ENCODE results near the gene PREX1. TPM values are rescaled to one million over a fixed set of nuclear protein-coding genes. Genes with fewer than 3 reads are reported as not detected.
"Not testable (repeated sequence)": the region's sequence is repeated elsewhere in the genome, so short reads cannot be mapped to it uniquely, and the experiment has no call there.

Gene PREX1
- total RNA-seq (2014; rRNA removed; shearing (Covaris generic)), result 36.0 and 37.6 TPM in 2 replicates

GRCh38 chr20:48827855-48828733 lies at the start of gene PREX1:
Gene PREX1, minus strand, starts transcription at chr20:48827999. Its CDS starts 139 bp downstream, at chr20:48827860.
- Histone ChIP-seq H3K4me3 (ENCODE audit: insufficient read depth, low read depth, low read length) (peak within 1 kb of the TSS; percentile 88), H3K36me3 (replicated peaks; ENCODE audit: control insufficient read depth, insufficient read depth, low read length) (no peaks in the 10 kb centered on the region), H3K27me3 (ENCODE audit: control insufficient read depth, insufficient read depth, low read length) (peaks cover 32% of the 10 kb centered on the region)
- DNase-seq, result peak; percentile 99

- Histone ChIP-seq H3K4me3 (ENCODE audit: insufficient read depth, low read depth, low read length) (no peak overlapping the region), H3K36me3 (replicated peaks; ENCODE audit: control insufficient read depth, insufficient read depth, low read length) (no peaks in the 10 kb centered on the region), H3K27me3 (ENCODE audit: control insufficient read depth, insufficient read depth, low read length) (no peaks in the 10 kb centered on the region)
- no peak for DNase-seq
These were observed 49.5 kb upstream of the PREX1 start for GRCh38 chr20:48877304-48877703.

GRCh38 chr20:48875914-48876240 lies 48.1 kb upstream of the PREX1 start:
- DNase-seq, result no peak
- no peaks in the 10 kb centered on the region for H3K27me3 ChIP-seq (ENCODE audit: control insufficient read depth, insufficient read depth, low read length)
- H3K36me3 ChIP-seq (replicated peaks; ENCODE audit: control insufficient read depth, insufficient read depth, low read length), result no peaks in the 10 kb centered on the region
- no peak overlapping the region for H3K4me3 ChIP-seq (ENCODE audit: insufficient read depth, low read depth, low read length)

GRCh38 chr20:48875233-48875913 lies 47.6 kb upstream of the PREX1 start:
- no peaks in the 10 kb centered on the region for H3K36me3 ChIP-seq (replicated peaks; ENCODE audit: control insufficient read depth, insufficient read depth, low read length)
- no peak overlapping the region for H3K4me3 ChIP-seq (ENCODE audit: insufficient read depth, low read depth, low read length)
- DNase-seq, result no peak
- H3K27me3 ChIP-seq (ENCODE audit: control insufficient read depth, insufficient read depth, low read length), result no peaks in the 10 kb centered on the region

GRCh38 chr20:48869442-48869841 lies 41.6 kb upstream of the PREX1 start:
- not testable (repeated sequence) for H3K4me3 ChIP-seq (ENCODE audit: insufficient read depth, low read depth, low read length); H3K27me3 ChIP-seq (ENCODE audit: control insufficient read depth, insufficient read depth, low read length); H3K36me3 ChIP-seq (replicated peaks; ENCODE audit: control insufficient read depth, insufficient read depth, low read length); DNase-seq

- no peaks in the 10 kb centered on the region for H3K27me3 ChIP-seq (ENCODE audit: control insufficient read depth, insufficient read depth, low read length)
These were observed 39.1 kb upstream of the PREX1 start for GRCh38 chr20:48866936-48867335.

GRCh38 chr20:48864738-48865318 lies 37.0 kb upstream of the PREX1 start:
- DNase-seq, result no peak
- H3K4me3 ChIP-seq (ENCODE audit: insufficient read depth, low read depth, low read length), result no peak overlapping the region
- H3K36me3 ChIP-seq (replicated peaks; ENCODE audit: control insufficient read depth, insufficient read depth, low read length), result no peaks in the 10 kb centered on the region
- no peaks in the 10 kb centered on the region for H3K27me3 ChIP-seq (ENCODE audit: control insufficient read depth, insufficient read depth, low read length)

More at GRCh38 chr20:48866936-48867335, 39.1 kb upstream of the PREX1 start:
- no peak for DNase-seq
- no peak overlapping the region for H3K4me3 ChIP-seq (ENCODE audit: insufficient read depth, low read depth, low read length)
- no peaks in the 10 kb centered on the region for H3K36me3 ChIP-seq (replicated peaks; ENCODE audit: control insufficient read depth, insufficient read depth, low read length)

GRCh38 chr20:48864254-48864653 lies 36.5 kb upstream of the PREX1 start:
- DNase-seq, result no peak
- Histone ChIP-seq H3K27me3 (ENCODE audit: control insufficient read depth, insufficient read depth, low read length) (no peaks in the 10 kb centered on the region), H3K4me3 (ENCODE audit: insufficient read depth, low read depth, low read length) (no peak overlapping the region), H3K36me3 (replicated peaks; ENCODE audit: control insufficient read depth, insufficient read depth, low read length) (no peaks in the 10 kb centered on the region)

GRCh38 chr20:48862279-48862678 lies 34.5 kb upstream of the PREX1 start:
- H3K4me3 ChIP-seq (ENCODE audit: insufficient read depth, low read depth, low read length), result no peak overlapping the region
- H3K27me3 ChIP-seq (ENCODE audit: control insufficient read depth, insufficient read depth, low read length), result no peaks in the 10 kb centered on the region
- H3K36me3 ChIP-seq (replicated peaks; ENCODE audit: control insufficient read depth, insufficient read depth, low read length), result no peaks in the 10 kb centered on the region
- DNase-seq, result no peak

GRCh38 chr20:48861444-48861843 lies 33.6 kb upstream of the PREX1 start:
- H3K4me3 ChIP-seq (ENCODE audit: insufficient read depth, low read depth, low read length), result no peak overlapping the region
- H3K27me3 ChIP-seq (ENCODE audit: control insufficient read depth, insufficient read depth, low read length), result no peaks in the 10 kb centered on the region
- H3K36me3 ChIP-seq (replicated peaks; ENCODE audit: control insufficient read depth, insufficient read depth, low read length), result no peaks in the 10 kb centered on the region
- DNase-seq, result no peak

GRCh38 chr20:48858075-48858790 lies 30.4 kb upstream of the PREX1 start:
- DNase-seq, result no peak
- no peaks in the 10 kb centered on the region for H3K27me3 ChIP-seq (ENCODE audit: control insufficient read depth, insufficient read depth, low read length)
- H3K4me3 ChIP-seq (ENCODE audit: insufficient read depth, low read depth, low read length), result no peak overlapping the region
- no peaks in the 10 kb centered on the region for H3K36me3 ChIP-seq (replicated peaks; ENCODE audit: control insufficient read depth, insufficient read depth, low read length)

GRCh38 chr20:48856130-48856529 lies 28.3 kb upstream of the PREX1 start:
- DNase-seq, result no peak
- Histone ChIP-seq H3K36me3 (replicated peaks; ENCODE audit: control insufficient read depth, insufficient read depth, low read length) (no peaks in the 10 kb centered on the region), H3K27me3 (ENCODE audit: control insufficient read depth, insufficient read depth, low read length) (no peaks in the 10 kb centered on the region), H3K4me3 (ENCODE audit: insufficient read depth, low read depth, low read length) (no peak overlapping the region)

GRCh38 chr20:48855046-48855445 lies 27.2 kb upstream of the PREX1 start:
- Histone ChIP-seq H3K36me3 (replicated peaks; ENCODE audit: control insufficient read depth, insufficient read depth, low read length) (no peaks in the 10 kb centered on the region), H3K4me3 (ENCODE audit: insufficient read depth, low read depth, low read length) (no peak overlapping the region), H3K27me3 (ENCODE audit: control insufficient read depth, insufficient read depth, low read length) (no peaks in the 10 kb centered on the region)
- no peak for DNase-seq

GRCh38 chr20:48852609-48853008 lies 24.8 kb upstream of the PREX1 start:
- H3K4me3 ChIP-seq (ENCODE audit: insufficient read depth, low read depth, low read length), result no peak overlapping the region
- no peaks in the 10 kb centered on the region for H3K27me3 ChIP-seq (ENCODE audit: control insufficient read depth, insufficient read depth, low read length)
- no peak for DNase-seq
- H3K36me3 ChIP-seq (replicated peaks; ENCODE audit: control insufficient read depth, insufficient read depth, low read length), result no peaks in the 10 kb centered on the region

Measured in H7 (cell line).